Neural progenitor cell (in vitro differentiated cells): ENCODE results near the gene DUOXA2. TPM values are rescaled to one million over a fixed set of nuclear protein-coding genes. Genes with fewer than 3 reads are reported as not detected.

Experiments used
- DNase-seq: peaks from one replicate; pipeline ENCODE4 v3.0.0-alpha.2; 2016; ENCODE audit warnings: low spot score
- H2AFZ ChIP-seq: fragments of 200-600 bp; sonication (generic); replicated peaks from 2 replicates; pipeline ENCODE4 v1.6.1; 2016; ENCODE audit warnings: antibody characterized with exemption
- H3F3A ChIP-seq: fragments of 200-600 bp; sonication (generic); 2 replicates; pipeline ENCODE4 v1.6.1; 2016; ENCODE audit warnings: antibody characterized with exemption, low read depth
- H3K27ac ChIP-seq: fragments of 200-600 bp; sonication (generic); 2 replicates; pipeline ENCODE4 v1.5.1; 2016; ENCODE audit warnings: mild to moderate bottlenecking
- H3K27me3 ChIP-seq: fragments of 200-600 bp; sonication (generic); 2 replicates; pipeline ENCODE4 v1.6.1; 2016; ENCODE audit warnings: mild to moderate bottlenecking, moderate library complexity
- H3K36me3 ChIP-seq: fragments of 200-600 bp; sonication (generic); 2 replicates; pipeline ENCODE4 v1.5.1; 2016
- H3K4me1 ChIP-seq: fragments of 200-600 bp; sonication (generic); 2 replicates; pipeline ENCODE4 v1.6.1; 2016; ENCODE audit warnings: mixed run types
- H3K4me2 ChIP-seq: fragments of 200-600 bp; sonication (generic); 2 replicates; pipeline ENCODE4 v1.6.1; 2016
- H3K4me3 ChIP-seq: fragments of 200-600 bp; sonication (generic); 2 replicates; pipeline ENCODE4 v1.5.1; 2016
- H3K79me2 ChIP-seq: fragments of 200-600 bp; sonication (generic); 2 replicates; pipeline ENCODE4 v1.6.1; 2016; ENCODE audit warnings: low read depth
- H3K9ac ChIP-seq: fragments of 200-600 bp; sonication (generic); 2 replicates; pipeline ENCODE4 v1.6.1; 2016
- H3K9me3 ChIP-seq: fragments of 200-600 bp; sonication (generic); 2 replicates; pipeline ENCODE4 v1.5.1; 2016; ENCODE audit warnings: low read depth
- H4K20me1 ChIP-seq: fragments of 200-600 bp; sonication (generic); 2 replicates; pipeline ENCODE4 v1.6.1; 2016; ENCODE audit warnings: low read depth
- H3K27ac Mint-ChIP-seq: 3 replicates; pipeline ENCODE4 v1.8.0; 2021; ENCODE audit warnings: mixed read lengths
- H3K27me3 Mint-ChIP-seq: 2 replicates; pipeline ENCODE4 v1.8.0; 2022; ENCODE audit warnings: low read depth, mild to moderate bottlenecking, inconsistent platforms, moderate library complexity, mixed read lengths; ENCODE audit not compliant: insufficient read depth
- H3K36me3 Mint-ChIP-seq: 3 replicates; pipeline ENCODE4 v1.8.0; 2021; ENCODE audit warnings: mixed read lengths
- H3K4me1 Mint-ChIP-seq: 3 replicates; pipeline ENCODE4 v1.8.0; 2021; ENCODE audit warnings: mixed read lengths
- H3K4me3 Mint-ChIP-seq: 3 replicates; pipeline ENCODE4 v1.8.0; 2021; ENCODE audit warnings: mild to moderate bottlenecking, moderate library complexity, mixed read lengths
- H3K9me3 Mint-ChIP-seq: 3 replicates; pipeline ENCODE4 v1.8.0; 2020; ENCODE audit warnings: mixed read lengths
- CTCF ChIP-seq: fragments of 200-600 bp; sonication (generic); IDR thresholded peaks from 2 replicates; pipeline ENCODE4 v1.5.1; 2017; ENCODE audit warnings: antibody characterized with exemption, mild to moderate bottlenecking
- EZH2 ChIP-seq: fragments of 200-600 bp; sonication (generic); IDR thresholded peaks from 2 replicates; pipeline ENCODE4 v1.6.1; 2017; ENCODE audit warnings: antibody characterized with exemption, mild to moderate bottlenecking, moderate library complexity
- EZH2phosphoT487 ChIP-seq: fragments of 200-600 bp; sonication (generic); IDR thresholded peaks from 2 replicates; pipeline ENCODE4 v1.6.1; 2017; ENCODE audit warnings: antibody characterized with exemption
- total RNA-seq: library from RNA; depleted of rRNA; stranded (reverse); fragments of >200 nt; gene quantifications from 2 replicates; pipeline ENCODE4 v1.2.3, GENCODE V29; 2015; ENCODE audit warnings: low replicate concordance

The DUOXA2 gene
- total RNA-seq, 1 donor from 2014 or later, result not detected

- Histone ChIP-seq H3K9ac (no peak overlapping the region), H3K4me2 (no peak overlapping the region), H3K79me2 (no peaks in the 10 kb centered on the region), H4K20me1 (no peaks in the 10 kb centered on the region), H3K9me3 (no peaks in the 10 kb centered on the region), H3K27ac (no peak overlapping the region), H3K4me1 (no peaks in the 10 kb centered on the region), H3K4me3 (no peak overlapping the region), H3K36me3 (no peaks in the 10 kb centered on the region), H3K27me3 (peaks cover 12% of the 10 kb centered on the region), H3F3A (no peaks in the 10 kb centered on the region), H2AFZ (no peak overlapping the region)
- no peak overlapping the region for H3K27ac Mint-ChIP-seq
- H3K4me3 Mint-ChIP-seq, result no peak overlapping the region
- H3K27me3 Mint-ChIP-seq, result peaks cover 8% of the 10 kb centered on the region
- no peak for DNase-seq
- no peaks in the 10 kb centered on the region for H3K4me1 Mint-ChIP-seq
- no peaks in the 10 kb centered on the region for H3K36me3 Mint-ChIP-seq
- TF ChIP-seq CTCF (no peak), EZH2 (no peak), EZH2phosphoT487 (no peak)
- H3K9me3 Mint-ChIP-seq, result no peaks in the 10 kb centered on the region
These were observed 24.3 kb upstream of the DUOXA2 start for GRCh38 chr15:45089712-45090373.

- Mint-ChIP-seq H3K36me3 (no peaks in the 10 kb centered on the region), H3K4me3 (no peak overlapping the region), H3K27me3 (peaks cover 8% of the 10 kb centered on the region), H3K27ac (no peak overlapping the region), H3K9me3 (no peaks in the 10 kb centered on the region), H3K4me1 (no peaks in the 10 kb centered on the region)
- Histone ChIP-seq H3K4me1 (no peaks in the 10 kb centered on the region), H3K4me2 (no peak overlapping the region), H2AFZ (no peak overlapping the region), H3K27ac (no peak overlapping the region), H3K27me3 (peaks cover 12% of the 10 kb centered on the region), H3K79me2 (no peaks in the 10 kb centered on the region), H3K9ac (no peak overlapping the region), H3F3A (no peaks in the 10 kb centered on the region), H3K9me3 (no peaks in the 10 kb centered on the region), H3K4me3 (no peak overlapping the region), H4K20me1 (no peaks in the 10 kb centered on the region), H3K36me3 (no peaks in the 10 kb centered on the region)
- no peak for DNase-seq
- TF ChIP-seq EZH2, result no peak
- TF ChIP-seq EZH2phosphoT487, result no peak
- no peak for TF ChIP-seq CTCF
These were observed 23.0 kb upstream of the DUOXA2 start for GRCh38 chr15:45091161-45091560.

GRCh38 chr15:45091576-45091975 is 22.6 kb upstream of the DUOXA2 start:
- Histone ChIP-seq H4K20me1 (no peaks in the 10 kb centered on the region), H3F3A (no peaks in the 10 kb centered on the region), H3K4me3 (no peak overlapping the region), H2AFZ (no peak overlapping the region), H3K36me3 (no peaks in the 10 kb centered on the region), H3K9ac (no peak overlapping the region), H3K27me3 (peaks cover 12% of the 10 kb centered on the region), H3K27ac (no peak overlapping the region), H3K9me3 (no peaks in the 10 kb centered on the region), H3K79me2 (no peaks in the 10 kb centered on the region), H3K4me1 (no peaks in the 10 kb centered on the region), H3K4me2 (no peak overlapping the region)
- H3K4me1 Mint-ChIP-seq, result no peaks in the 10 kb centered on the region
- H3K27me3 Mint-ChIP-seq, result peaks cover 8% of the 10 kb centered on the region
- DNase-seq, result no peak
- H3K9me3 Mint-ChIP-seq, result no peaks in the 10 kb centered on the region
- TF ChIP-seq CTCF (no peak), EZH2phosphoT487 (no peak), EZH2 (no peak)
- no peaks in the 10 kb centered on the region for H3K36me3 Mint-ChIP-seq
- H3K4me3 Mint-ChIP-seq, result no peak overlapping the region
- H3K27ac Mint-ChIP-seq, result no peak overlapping the region
